H1 (cell line): ENCODE measurements around the gene RAB22A. TPM values are rescaled to one million over a fixed set of nuclear protein-coding genes. Genes with fewer than 3 reads are reported as not detected.

Experiments used
- EGR1 ChIP-seq: IDR thresholded peaks from 2 replicates; pipeline ENCODE4 v1.6.1; 2011; ENCODE audit warnings: low read depth, low read length, borderline replicate concordance
- RNF2 ChIP-seq: fragments of 200-900, 300-1000 bp; sonication (generic); IDR thresholded peaks from 2 replicates; pipeline ENCODE4 v1.7.1; 2016; ENCODE audit warnings: borderline replicate concordance, low read depth, mild to moderate bottlenecking, antibody characterized with exemption, low read length; ENCODE audit not compliant: poor library complexity, severe bottlenecking; ENCODE audit errors: missing control alignments
- polyA plus RNA-seq, 7 experiments: library from polyadenylated mRNA; depleted of rRNA in 3 of 7; stranded (reverse) in 5 of 7; unstranded in 2 of 7; fragments of >200 nt in 5 of 7; fragments of 200-250 nt in 2 of 7; gene quantifications; 1 replicate in 5 of 7; 2 replicates in 1 of 7; 4 replicates in 1 of 7; pipeline versions ENCODE4 v1.2.1 to v1.2.3, GENCODE V29; 2011 to 2013; ENCODE audit warnings: missing spikeins in 2 of 7, mixed read lengths in 2 of 7
- total RNA-seq: library from RNA; stranded (reverse); fragmentation: NEBNext Ultra II Directional; extraction: Animal tissue kit (Norgen Biotek cat#: 25700); gene quantifications from 2 replicates; pipeline ENCODE4 v1.2.1, GENCODE V29; 2021
- TF ChIP-seq, protein P1 (sequence below): fragments of 300-600 bp; sonication (generic); IDR thresholded peaks from 2 replicates; pipeline ENCODE4 v1.7.1; 2012; ENCODE audit warnings: low read length, moderate library complexity, mild to moderate bottlenecking, inconsistent platforms; ENCODE audit not compliant: insufficient replicate concordance

The RAB22A gene
- total and polyA plus RNA-seq, 2 of the 8 experiments (the other 6 are each of a cell fraction or from before 2014, with no cell fraction given) = 3.1 to 6.6 TPM

GRCh38 chr20:58416057-58416456 is 106.5 kb downstream of the RAB22A start (continued):
- TF ChIP-seq, protein P1, sequence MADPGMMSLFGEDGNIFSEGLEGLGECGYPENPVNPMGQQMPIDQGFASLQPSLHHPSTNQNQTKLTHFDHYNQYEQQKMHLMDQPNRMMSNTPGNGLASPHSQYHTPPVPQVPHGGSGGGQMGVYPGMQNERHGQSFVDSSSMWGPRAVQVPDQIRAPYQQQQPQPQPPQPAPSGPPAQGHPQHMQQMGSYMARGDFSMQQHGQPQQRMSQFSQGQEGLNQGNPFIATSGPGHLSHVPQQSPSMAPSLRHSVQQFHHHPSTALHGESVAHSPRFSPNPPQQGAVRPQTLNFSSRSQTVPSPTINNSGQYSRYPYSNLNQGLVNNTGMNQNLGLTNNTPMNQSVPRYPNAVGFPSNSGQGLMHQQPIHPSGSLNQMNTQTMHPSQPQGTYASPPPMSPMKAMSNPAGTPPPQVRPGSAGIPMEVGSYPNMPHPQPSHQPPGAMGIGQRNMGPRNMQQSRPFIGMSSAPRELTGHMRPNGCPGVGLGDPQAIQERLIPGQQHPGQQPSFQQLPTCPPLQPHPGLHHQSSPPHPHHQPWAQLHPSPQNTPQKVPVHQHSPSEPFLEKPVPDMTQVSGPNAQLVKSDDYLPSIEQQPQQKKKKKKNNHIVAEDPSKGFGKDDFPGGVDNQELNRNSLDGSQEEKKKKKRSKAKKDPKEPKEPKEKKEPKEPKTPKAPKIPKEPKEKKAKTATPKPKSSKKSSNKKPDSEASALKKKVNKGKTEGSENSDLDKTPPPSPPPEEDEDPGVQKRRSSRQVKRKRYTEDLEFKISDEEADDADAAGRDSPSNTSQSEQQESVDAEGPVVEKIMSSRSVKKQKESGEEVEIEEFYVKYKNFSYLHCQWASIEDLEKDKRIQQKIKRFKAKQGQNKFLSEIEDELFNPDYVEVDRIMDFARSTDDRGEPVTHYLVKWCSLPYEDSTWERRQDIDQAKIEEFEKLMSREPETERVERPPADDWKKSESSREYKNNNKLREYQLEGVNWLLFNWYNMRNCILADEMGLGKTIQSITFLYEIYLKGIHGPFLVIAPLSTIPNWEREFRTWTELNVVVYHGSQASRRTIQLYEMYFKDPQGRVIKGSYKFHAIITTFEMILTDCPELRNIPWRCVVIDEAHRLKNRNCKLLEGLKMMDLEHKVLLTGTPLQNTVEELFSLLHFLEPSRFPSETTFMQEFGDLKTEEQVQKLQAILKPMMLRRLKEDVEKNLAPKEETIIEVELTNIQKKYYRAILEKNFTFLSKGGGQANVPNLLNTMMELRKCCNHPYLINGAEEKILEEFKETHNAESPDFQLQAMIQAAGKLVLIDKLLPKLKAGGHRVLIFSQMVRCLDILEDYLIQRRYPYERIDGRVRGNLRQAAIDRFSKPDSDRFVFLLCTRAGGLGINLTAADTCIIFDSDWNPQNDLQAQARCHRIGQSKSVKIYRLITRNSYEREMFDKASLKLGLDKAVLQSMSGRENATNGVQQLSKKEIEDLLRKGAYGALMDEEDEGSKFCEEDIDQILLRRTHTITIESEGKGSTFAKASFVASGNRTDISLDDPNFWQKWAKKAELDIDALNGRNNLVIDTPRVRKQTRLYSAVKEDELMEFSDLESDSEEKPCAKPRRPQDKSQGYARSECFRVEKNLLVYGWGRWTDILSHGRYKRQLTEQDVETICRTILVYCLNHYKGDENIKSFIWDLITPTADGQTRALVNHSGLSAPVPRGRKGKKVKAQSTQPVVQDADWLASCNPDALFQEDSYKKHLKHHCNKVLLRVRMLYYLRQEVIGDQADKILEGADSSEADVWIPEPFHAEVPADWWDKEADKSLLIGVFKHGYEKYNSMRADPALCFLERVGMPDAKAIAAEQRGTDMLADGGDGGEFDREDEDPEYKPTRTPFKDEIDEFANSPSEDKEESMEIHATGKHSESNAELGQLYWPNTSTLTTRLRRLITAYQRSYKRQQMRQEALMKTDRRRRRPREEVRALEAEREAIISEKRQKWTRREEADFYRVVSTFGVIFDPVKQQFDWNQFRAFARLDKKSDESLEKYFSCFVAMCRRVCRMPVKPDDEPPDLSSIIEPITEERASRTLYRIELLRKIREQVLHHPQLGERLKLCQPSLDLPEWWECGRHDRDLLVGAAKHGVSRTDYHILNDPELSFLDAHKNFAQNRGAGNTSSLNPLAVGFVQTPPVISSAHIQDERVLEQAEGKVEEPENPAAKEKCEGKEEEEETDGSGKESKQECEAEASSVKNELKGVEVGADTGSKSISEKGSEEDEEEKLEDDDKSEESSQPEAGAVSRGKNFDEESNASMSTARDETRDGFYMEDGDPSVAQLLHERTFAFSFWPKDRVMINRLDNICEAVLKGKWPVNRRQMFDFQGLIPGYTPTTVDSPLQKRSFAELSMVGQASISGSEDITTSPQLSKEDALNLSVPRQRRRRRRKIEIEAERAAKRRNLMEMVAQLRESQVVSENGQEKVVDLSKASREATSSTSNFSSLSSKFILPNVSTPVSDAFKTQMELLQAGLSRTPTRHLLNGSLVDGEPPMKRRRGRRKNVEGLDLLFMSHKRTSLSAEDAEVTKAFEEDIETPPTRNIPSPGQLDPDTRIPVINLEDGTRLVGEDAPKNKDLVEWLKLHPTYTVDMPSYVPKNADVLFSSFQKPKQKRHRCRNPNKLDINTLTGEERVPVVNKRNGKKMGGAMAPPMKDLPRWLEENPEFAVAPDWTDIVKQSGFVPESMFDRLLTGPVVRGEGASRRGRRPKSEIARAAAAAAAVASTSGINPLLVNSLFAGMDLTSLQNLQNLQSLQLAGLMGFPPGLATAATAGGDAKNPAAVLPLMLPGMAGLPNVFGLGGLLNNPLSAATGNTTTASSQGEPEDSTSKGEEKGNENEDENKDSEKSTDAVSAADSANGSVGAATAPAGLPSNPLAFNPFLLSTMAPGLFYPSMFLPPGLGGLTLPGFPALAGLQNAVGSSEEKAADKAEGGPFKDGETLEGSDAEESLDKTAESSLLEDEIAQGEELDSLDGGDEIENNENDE = no peak
- TF ChIP-seq EGR1 = no peak
- no peak for TF ChIP-seq RNF2
